ENCODE results near the gene CYFIP2. TPM values are rescaled to one million over a fixed set of nuclear protein-coding genes. Genes with fewer than 3 reads are reported as not detected.
"Not testable (repeated sequence)": the region's sequence is repeated elsewhere in the genome, so short reads cannot be mapped to it uniquely, and the experiment has no call there.

The CYFIP2 gene
- total RNA-seq, 1 donor from 2014 or later: 28.2 TPM

DNA sequence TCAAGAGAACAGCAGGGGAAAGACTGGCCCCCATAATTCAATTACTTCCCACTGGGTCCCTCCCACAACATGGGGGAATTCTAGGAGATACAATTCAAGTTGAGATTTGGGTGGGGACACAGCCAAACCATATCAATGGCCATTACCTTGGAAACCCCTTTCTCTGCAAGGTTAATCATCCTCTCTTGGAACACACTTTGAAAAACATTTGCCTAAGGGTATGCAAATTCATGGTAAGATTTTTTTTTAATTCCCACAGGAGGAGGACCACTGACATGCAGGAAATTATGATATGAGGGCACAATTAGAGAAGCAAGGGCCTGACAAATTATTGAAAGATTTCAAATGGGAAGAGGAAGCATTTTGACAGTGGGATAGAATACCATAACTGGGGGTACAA is 132.4 kb downstream of the CYFIP2 start:
- intact Hi-C loops (cut with micrococcal nuclease): no loop called here
- H3K27me3 ChIP-seq (ENCODE audit: low read depth): peaks cover 14% of the 10 kb centered on the region
- peaks cover 3% of the 10 kb centered on the region for H3K36me3 ChIP-seq
- H3K4me1 ChIP-seq: no peaks in the 10 kb centered on the region
- no peak for TF ChIP-seq CTCF (IDR thresholded peaks at IDR 0.05; ENCODE audit: borderline replicate concordance)
- H3K9me3 ChIP-seq (replicated peaks): peaks cover 7% of the 10 kb centered on the region
- H3K27ac ChIP-seq (replicated peaks): no peak overlapping the region
- H3K4me3 ChIP-seq: no peak overlapping the region
- DNase-seq: no peak

- H3K4me3 ChIP-seq: no peak overlapping the region
- H3K9me3 ChIP-seq (replicated peaks): peaks cover 21% of the 10 kb centered on the region
- H3K4me1 ChIP-seq: no peaks in the 10 kb centered on the region
- no peak overlapping the region for H3K27ac ChIP-seq (replicated peaks)
- TF ChIP-seq CTCF (IDR thresholded peaks at IDR 0.05; ENCODE audit: borderline replicate concordance): no peak
- H3K36me3 ChIP-seq: no peaks in the 10 kb centered on the region
- intact Hi-C loops (cut with micrococcal nuclease): no loop called here
- no peak for DNase-seq
- H3K27me3 ChIP-seq (ENCODE audit: low read depth): peaks cover 14% of the 10 kb centered on the region
Observed at GRCh38 chr5:157400741-157401495, 135.0 kb downstream of the CYFIP2 start.

DNA sequence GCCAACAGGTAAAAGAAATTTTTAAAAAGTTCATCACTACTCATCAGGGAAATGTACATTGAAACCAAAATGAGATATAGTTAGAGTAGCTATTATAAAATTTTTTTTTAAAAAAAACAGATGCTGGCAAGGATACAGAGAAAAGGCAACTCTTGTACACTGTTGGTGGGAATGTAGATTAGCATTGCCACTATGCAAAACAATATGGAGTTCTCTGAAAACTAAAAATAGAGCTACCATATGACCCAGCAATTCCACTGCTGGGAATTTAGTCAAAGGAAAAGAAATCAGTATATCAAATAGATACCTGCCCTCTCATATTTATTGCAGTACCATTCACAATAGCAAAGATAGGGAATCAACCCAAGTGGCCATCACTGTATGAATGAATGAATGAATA is 149.9 kb downstream of the CYFIP2 start:
- intact Hi-C loops (cut with micrococcal nuclease): no loop called here
- no peak overlapping the region for H3K4me3 ChIP-seq
- no peak for DNase-seq
- H3K27ac ChIP-seq (replicated peaks): no peak overlapping the region
- H3K9me3 ChIP-seq (replicated peaks): peaks cover 17% of the 10 kb centered on the region
- no peaks in the 10 kb centered on the region for H3K4me1 ChIP-seq
- no peaks in the 10 kb centered on the region for H3K27me3 ChIP-seq (ENCODE audit: low read depth)
- TF ChIP-seq CTCF (IDR thresholded peaks at IDR 0.05; ENCODE audit: borderline replicate concordance): no peak
- no peaks in the 10 kb centered on the region for H3K36me3 ChIP-seq

DNA sequence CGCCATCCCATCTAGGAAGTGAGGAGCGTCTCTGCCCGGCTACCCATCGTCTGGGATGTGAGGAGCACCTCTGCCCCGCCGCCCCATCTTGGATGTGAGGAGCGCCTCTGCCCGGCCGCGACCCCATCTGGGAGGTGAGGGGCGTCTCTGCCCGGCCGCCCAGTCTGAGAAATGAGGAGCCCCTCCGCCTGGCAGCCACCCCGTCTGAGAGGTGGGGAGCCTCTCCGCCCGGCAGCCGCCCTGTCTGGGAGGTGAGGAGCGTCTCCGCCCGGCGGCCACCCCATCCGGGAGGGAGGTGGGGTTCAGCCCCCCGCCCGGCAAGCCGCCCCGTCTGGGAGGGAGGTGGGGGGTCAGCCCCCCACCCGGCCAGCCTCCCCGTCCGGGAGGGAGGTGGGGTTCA is 153.6 kb downstream of the CYFIP2 start:
- DNase-seq; intact Hi-C loops (cut with micrococcal nuclease); H3K4me1 ChIP-seq; H3K36me3 ChIP-seq; H3K9me3 ChIP-seq (replicated peaks); H3K27me3 ChIP-seq (ENCODE audit: low read depth); H3K27ac ChIP-seq (replicated peaks); H3K4me3 ChIP-seq: not testable (repeated sequence)

GRCh38 chr5:157429920-157430319 is 164.0 kb downstream of the CYFIP2 start:
- H3K27me3 ChIP-seq (ENCODE audit: low read depth); H3K9me3 ChIP-seq (replicated peaks); H3K4me3 ChIP-seq; H3K27ac ChIP-seq (replicated peaks); intact Hi-C loops (cut with micrococcal nuclease); H3K4me1 ChIP-seq; DNase-seq; H3K36me3 ChIP-seq: not testable (repeated sequence)

DNA sequence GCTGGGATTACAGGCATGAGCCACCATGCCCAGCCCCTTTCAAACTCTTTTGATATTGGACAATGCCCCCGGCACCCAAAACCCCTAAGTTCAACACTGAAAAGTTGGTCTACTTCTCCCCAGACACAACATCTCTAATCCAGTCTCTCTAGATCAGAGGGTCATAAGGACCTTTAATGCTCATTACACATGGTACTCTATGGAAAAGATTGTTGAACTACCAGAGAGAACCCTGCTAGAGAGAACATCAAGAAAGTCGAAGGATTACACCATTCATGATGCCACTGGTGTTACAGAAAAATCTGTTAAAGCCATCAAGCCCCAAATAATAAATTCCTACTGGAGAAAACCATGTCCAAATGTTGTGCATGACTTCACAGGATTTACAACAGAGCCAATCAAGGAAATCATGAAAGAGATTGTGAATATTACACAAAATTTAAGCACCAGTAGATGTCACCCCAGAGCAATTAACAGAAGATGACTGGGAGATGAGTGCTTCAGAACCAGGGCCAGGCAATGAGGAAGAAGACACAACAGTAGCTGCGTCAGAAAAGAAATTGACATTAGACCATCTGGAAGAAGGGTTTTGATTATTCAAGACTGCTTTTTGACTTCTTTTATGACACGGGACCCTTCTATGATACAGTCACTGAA is 165.7 kb downstream of the CYFIP2 start:
- DNase-seq: no peak
- Histone ChIP-seq H3K27ac (replicated peaks) (no peak overlapping the region), H3K9me3 (replicated peaks) (peaks cover 6% of the 10 kb centered on the region), H3K36me3 (no peaks in the 10 kb centered on the region), H3K4me3 (no peak overlapping the region), H3K4me1 (peaks cover 4% of the 10 kb centered on the region), H3K27me3 (ENCODE audit: low read depth) (no peaks in the 10 kb centered on the region)
- intact Hi-C loops (cut with micrococcal nuclease): loop anchor here (2.0 kb wide), 1 partner anchor 287 kb away; no protein-coding TSS in a partner anchor
- peak; percentile 69 for TF ChIP-seq CTCF (IDR thresholded peaks at IDR 0.05; ENCODE audit: borderline replicate concordance)
